Activated CD4-positive, alpha-beta T cell treated with anti-CD3 and anti-CD28 coated beads, Interleukin-10, Interleukin-2, amounts not matched to agents 100 ng/mL and 50 ng/mL, durations not matched to agents 16 hours and 8 hours (primary cell): ENCODE results near the gene RDH11.
"Not testable (repeated sequence)": the region's sequence is repeated elsewhere in the genome, so short reads cannot be mapped to it uniquely, and the experiment has no call there.

ENCODE experiments used
- DNase-seq: peaks from one replicate; pipeline ENCODE4 v3.0.0-alpha.2; 2020

RDH11 gene, protein sequence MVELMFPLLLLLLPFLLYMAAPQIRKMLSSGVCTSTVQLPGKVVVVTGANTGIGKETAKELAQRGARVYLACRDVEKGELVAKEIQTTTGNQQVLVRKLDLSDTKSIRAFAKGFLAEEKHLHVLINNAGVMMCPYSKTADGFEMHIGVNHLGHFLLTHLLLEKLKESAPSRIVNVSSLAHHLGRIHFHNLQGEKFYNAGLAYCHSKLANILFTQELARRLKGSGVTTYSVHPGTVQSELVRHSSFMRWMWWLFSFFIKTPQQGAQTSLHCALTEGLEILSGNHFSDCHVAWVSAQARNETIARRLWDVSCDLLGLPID

DNA sequence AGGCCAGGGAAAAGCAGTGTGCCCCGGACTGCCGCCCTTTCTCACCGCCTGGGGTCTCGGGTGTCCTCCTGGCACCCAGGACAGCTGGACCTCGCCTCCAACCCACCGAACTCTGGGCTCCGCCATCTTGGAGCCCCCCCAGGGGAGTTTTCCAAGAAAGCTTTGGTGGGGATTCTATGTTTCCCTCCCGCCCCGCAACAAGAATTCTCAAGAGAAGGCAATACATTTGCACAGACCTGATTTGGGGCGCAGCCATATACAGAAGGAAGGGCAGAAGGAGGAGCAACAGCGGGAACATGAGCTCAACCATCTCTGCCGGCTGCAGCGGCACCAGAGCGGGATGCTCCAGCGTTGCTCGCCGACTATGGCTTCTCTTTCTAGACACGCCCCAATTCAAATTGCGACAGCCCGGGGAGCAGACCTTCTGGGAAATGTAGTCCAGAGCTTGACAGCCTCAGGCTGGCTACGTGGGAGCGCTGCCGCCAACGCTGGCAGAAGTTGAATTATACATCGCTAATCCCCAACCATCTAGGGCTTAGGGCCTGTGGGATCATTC is at the start of gene RDH11:
RDH11 (minus strand) TSS at position 371 of the 556 bp plus-strand sequence; CDS start at position 310, 61 bp downstream.
- peak; percentile 94 for DNase-seq

DNA sequence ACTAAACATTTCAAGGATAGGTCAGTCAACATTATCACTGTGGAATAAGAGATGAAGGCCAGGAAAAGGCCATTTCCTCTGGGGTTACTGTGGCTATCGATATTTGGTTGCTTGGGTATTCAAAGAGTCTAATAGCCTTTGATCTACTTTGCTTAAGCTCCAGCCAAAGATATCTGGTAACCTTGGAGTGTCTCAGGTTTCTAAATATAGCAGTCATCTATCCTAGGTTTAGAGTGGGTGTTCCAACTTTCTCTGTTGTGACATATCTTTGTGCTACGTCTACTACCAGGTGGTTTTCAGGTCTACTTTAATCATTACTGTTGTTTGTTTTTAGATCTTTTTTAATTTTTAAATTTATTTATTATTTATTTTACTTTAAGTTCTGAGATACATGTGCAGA is 48.5 kb upstream of the RDH11 start:
- DNase-seq: no peak

DNA sequence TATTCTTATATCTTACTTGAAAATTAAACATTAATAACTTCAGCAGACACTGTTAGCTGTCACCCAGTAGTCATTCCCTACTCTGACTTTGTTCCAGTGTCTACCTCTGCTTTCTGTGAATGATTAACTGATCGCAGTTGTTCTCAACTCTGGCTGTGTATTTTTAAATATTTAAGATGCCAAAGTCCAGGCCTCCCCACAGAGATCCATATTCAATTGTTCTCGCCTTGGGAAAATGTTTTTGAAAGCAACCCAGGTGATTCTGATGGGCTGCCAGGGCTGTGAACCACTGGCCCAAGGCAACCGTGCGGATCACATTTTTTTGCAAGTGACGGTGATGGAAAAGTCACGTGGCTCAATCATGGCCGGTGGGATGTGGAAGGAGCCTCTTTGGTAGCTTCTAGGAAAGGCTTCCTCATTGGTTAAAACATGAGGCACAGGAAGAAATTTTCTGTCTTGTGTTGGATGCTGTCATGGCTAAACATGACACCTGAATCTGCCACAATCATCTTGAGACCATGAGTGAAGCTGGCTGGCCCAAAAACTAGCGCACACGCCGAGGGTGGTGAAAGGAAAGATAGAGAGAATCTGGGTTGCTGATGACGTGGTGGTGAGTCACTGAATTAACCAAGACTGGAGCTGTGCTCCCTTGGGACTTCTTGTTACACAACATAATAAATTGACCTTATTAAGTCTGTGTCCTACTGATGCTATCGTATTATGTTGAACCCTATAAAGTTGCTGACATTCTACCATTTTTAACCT is 43.4 kb upstream of the RDH11 start:
- no peak for DNase-seq

DNA sequence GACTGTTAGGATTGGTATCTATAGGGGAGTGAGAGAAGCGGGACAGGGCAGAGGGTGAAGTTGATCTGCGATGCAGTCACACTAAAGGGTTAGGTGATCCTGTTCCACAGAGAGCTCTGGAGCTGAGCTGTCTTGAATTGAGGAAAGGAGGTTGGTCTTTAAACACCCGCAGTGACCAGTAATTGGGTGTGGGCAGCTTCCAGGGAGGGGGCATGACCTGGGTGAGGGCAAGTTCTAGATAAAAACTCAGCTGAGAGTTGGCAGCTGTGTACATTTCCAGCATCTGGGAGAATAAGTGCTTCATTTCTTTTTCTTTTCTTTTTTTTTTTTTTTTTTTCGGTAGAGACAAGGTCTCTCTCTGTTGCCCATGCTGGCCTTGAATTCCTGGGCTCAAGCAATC is 41.2 kb upstream of the RDH11 start:
- no peak for DNase-seq

DNA sequence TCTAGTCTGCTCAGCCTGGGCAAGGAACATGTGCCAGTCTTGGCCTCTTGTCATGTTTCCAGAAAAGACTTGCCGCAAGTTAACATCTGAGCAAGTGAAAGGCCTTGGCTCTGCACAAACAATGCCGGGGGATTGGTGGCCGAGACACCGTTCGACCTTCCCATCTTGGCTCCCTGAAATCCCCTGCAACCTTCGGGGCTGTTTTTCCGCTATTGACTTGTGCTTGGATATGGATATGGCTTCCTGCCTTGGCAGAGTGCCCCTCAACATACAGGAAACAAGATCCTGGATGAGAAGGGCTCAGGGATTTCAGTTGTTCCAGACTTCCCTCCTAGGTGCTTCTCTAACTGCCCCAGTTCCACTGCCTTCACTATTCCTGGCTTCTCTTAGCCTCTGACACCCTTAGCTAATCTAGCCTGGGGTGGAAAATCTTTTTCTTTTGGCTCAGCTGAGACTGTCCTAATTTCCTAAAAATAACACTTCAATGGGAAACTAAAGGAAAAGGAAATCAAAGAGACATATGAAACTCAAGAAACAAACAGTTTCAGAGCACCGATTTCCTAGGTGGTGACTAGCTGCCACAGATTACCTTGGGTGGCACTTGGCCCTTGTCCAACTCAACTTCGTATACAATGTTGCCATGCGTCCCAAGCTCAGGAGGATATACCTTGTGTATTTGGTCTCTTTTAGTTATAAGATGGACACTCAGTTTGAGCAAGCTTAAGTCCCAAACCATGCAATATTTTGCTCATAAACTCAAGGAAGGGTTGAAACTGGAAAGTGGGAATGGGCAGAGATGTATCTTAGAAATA is 40.0 kb upstream of the RDH11 start:
- no peak for DNase-seq

DNA sequence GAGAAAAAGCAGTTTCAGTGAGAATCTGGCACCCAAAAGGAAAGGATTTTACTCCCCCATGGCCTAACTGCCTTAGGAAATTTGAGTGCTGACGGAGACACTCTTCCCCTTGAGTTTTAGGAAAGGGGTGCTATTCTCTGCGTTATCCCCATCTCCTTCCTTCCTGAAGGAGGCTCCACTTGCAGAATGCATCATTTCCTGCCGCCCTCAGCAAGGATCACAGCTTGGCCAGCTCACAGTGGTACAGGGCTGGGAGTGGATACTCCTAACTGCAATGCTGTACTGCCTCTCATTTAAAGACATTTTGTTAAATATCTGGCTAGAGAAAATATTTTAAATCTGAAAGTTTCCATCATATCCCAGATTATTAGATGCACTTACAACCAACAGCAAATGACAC is 39.1 kb upstream of the RDH11 start:
- no peak for DNase-seq

DNA sequence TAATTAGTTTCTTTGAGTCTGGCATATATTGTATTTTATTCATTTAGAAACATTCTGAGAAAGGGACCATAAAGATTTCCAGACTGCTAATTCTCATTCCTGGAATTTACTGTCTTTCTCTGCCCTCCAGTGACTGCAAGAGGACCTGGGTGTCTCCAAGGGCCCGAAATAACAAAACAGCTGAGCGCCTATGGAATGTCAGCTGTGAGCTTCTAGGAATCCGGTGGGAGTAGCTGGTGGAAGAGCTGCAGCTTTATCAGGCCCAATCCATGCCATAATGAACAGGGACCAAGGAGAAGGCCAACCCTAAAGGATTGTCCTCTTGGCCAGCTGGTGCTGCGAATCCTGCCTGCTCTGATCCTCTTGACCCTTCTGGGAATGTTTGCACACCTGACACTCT is 38.1 kb upstream of the RDH11 start:
- DNase-seq: no peak

DNA sequence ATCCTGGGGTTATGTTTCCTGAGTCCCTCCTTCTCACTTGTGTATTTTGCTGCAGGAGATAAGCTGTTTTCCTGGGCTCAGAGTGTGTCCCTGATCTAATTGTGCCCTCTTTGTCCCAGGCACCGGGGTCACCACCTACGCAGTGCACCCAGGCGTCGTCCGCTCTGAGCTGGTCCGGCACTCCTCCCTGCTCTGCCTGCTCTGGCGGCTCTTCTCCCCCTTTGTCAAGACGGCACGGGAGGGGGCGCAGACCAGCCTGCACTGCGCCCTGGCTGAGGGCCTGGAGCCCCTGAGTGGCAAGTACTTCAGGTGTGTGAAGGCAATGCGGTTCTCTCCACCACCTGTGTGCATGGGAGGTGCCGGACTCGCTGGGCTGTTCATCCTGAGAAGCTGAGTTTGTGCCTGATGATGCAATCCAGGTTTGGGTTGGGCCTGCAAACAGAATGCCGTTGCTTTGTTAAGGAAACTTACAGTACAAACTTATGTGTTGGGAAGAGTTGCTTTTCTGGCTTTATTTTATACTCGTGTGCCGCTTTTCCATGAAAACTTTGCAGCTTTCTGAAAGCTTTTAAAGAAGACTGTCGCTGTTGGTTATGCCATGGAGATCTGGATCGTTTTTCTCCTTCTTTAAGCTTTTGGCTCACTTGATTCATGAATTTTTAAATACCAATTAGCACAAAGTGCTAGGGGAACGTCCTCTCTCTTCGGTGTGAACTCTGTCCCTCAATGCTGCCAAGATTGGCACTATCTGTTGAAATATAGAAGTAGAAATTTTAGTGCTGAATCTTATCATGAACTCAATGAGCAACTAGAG is 33.7 kb upstream of the RDH11 start:
- no peak for DNase-seq

DNA sequence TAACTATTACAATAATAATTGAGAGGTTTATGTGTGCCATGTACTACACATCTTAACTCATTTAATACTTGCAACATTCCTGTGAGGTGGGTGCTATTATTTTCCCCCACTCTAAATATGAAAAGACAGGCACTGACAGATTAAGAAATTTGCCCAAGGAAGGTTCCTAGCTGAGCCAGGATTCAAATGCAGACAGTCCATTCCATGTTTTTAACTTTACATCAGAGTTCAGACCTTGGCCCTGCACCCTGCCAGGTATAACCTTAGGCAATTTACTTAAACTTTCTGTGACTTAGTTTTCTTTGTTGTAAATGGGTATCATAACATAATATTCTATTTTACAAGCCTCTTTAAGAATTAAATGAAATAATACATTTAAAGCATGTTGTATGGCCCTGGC is 32.7 kb upstream of the RDH11 start:
- DNase-seq: no peak

DNA sequence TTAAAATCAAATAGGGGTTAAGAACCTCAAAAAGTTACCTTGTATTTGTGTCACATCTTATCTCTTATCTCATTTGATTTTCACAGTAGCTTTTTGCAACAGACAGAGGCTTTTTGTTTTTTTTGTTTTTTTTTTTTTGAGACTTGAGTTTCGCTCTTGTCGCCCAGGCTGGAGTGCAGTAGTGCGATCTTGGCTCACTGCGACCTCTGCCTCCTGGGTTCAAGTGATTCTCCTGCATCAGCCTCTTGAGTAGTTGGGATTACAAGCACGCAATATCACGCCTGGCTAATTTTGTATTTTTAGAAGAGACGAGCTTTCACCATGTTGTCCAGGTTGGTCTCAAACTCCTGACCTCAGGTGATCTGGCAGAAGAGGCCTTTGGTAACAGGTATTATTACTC is 31.8 kb upstream of the RDH11 start:
- no peak for DNase-seq

DNA sequence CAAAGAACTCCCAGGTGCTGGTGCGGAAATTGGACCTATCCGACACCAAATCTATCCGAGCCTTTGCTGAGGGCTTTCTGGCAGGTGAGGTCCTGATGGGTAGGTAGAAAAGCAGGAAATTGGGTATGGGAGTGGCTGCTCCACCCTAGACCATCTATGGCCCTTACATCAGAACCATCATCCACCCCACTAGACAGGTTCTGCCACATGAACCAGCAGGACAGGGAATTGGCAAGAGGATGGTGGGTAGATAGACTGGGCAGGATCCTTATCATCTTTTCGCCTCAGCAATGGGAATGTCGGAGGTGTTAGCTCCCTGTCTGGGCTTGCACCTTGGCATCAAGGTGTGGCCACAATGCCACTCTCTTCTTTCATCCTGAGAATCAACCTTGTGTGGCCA is 29.6 kb upstream of the RDH11 start:
- no peak for DNase-seq

DNA sequence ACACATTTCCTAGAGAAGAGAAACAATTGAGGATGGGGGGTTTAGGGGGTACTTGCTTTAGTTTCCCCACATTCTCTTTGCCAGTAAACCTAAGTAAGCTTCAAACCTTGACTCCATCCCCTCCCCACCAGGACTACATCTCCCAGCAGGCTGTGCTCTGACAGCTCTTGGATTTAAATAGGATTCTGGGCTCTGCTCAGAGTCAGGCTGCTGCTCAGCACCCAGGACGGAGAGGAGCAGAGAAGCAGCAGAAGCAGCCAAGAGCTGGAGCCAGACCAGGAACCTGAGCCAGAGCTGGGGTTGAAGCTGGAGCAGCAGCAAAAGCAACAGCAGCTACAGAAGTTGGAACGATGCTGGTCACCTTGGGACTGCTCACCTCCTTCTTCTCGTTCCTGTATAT is 26.7 kb upstream of the RDH11 start:
- no peak for DNase-seq

DNA sequence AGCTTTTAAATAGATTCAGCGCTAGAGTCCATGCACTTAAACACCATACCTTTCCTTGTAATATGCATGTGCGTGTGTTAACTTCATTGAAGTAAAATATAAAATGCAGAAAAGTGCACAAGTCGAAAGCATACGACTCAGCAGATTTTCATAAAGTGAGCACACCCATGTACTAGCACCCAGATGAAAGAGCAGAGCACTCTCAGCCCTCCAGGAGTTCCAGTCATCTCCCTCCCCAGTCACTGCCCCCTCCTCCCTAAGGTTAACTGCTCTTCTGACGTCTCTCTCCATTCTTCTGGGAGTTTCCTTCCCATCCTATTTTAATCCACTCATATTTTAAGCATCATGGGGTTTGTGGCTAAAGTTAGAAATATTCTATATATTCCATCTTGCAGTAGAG is 26.3 kb upstream of the RDH11 start:
- DNase-seq: no peak

DNA sequence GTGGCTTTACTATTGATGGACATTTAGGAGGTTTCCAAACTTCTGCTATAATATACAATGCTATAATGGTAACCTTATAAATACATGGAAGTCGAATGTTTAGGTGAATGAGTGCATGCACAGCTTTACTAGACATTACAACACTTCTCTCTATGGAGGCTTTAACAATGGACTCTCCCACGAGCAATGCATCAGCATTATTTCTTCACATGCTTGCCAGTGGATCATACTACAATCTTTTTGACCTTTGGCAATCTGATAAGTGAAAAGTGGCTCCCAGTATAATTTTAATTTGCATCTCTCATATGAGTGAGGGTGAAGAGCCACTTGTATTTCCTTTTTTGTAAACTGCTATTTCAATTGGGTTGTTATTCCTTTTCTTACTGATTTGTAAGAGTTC is 24.3 kb upstream of the RDH11 start:
- DNase-seq: no peak

DNA sequence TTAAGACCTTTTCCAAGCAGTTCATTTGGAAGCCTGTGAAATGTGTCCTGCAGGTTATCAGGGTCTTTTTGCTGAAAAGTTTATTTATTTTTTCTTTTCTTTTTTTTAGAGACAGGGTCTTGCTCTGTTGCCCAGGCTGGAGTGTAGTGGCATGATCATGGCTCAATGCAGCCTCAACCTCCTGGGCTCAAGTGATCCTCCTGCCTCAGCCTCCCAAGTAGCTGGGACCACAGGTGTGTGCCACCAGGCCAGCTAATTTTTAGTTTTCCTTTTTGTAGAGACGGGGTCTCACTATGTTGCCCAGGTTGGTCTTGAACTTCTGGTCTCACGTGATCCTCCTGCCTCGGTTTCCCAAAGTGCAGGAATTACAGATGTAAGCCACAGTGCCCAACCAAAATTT is 23.8 kb upstream of the RDH11 start:
- not testable (repeated sequence) for DNase-seq

DNA sequence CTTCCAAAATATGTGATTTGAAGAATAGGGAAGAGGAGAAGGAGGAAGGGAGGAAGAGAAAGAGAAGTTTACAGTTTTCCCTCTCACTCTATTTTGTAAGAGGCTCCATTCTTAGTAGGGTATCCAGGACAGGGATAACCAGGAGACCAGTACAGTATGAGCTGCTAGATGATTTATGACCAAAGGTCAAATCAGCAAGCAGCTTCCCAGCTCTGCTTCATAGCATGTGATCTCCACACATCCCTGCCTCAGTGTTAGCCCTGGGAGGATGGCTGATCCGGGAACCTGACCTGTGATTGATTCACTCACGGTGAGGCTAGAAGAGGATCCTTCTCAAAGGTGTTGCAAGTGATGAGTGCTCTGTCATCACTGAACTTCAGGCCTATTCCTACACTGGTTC is 22.7 kb upstream of the RDH11 start:
- DNase-seq: no peak

DNA sequence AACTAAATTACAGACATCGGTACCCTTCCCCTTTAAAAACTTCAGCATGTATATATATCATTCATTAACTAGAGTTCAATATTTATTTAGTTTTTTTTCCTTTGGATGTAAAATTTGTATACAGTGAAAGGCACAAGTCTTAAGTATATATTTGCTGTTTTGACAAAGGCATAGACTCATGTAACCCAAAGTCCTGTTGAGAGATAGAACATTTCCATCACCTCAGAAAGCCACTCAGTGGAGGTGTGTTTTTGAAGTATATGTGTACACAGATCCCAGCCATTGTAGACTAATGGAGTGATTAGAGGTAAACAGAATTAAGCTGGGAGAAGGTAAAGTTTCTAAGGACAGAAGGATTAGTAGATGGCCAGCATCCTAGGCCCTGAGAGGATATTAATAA is 21.5 kb upstream of the RDH11 start:
- DNase-seq: no peak

DNA sequence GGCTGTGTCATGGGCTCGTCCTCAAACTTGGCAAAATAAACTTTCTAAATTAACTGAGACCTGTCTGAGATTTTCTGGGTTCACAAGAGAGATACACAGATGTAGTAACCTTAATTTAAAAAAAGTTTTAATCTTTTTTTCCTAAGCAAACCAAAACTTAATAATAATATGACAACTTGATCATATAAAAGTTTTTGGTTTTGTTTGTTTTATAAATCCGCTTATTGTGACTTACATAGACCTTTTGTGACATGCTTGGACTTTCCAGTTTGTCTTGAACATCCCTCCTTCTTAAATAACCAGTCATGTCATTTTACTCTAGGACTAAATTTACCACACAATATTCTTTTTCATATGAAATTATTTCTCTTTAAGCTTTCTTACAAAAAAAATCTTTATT is 14.6 kb upstream of the RDH11 start:
- no peak for DNase-seq

DNA sequence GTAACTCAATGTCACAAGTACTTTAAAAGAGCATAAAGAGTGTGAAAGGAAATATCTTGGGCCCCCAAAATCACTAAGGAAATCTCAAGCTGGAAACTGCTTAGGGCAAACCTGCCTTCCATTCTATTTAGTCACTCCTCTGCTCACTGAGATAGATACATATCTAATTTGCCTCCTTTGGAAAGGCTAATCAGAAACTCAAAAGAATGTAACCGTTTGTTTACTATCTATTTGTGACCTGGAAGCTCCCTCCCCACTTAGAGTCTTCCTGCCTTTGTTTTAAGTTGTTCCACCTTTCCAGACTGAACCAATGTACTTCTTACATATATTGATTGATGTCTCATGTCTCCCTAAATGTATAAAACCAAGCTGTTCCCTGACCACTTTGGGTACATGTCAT is 14.2 kb upstream of the RDH11 start:
- not testable (repeated sequence) for DNase-seq

DNA sequence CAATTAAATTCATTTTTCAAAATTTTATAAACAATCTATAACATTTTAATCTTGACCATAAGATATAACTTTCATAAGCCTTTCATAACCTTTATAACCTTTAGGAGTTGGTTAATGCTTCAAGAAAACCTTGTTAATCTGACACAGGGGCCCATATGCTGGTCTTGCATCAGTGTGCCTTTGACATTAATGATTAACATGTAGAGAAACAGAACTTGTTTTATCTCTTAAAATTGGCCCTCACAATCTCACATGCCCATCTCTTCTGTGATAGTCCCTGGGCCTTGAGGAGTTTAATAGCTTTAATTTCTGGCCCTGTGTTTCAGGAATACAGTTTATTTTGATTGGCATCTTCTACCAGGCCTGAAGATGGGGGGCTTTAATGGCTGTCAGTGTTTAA is 13.8 kb upstream of the RDH11 start:
- DNase-seq: not testable (repeated sequence)

DNA sequence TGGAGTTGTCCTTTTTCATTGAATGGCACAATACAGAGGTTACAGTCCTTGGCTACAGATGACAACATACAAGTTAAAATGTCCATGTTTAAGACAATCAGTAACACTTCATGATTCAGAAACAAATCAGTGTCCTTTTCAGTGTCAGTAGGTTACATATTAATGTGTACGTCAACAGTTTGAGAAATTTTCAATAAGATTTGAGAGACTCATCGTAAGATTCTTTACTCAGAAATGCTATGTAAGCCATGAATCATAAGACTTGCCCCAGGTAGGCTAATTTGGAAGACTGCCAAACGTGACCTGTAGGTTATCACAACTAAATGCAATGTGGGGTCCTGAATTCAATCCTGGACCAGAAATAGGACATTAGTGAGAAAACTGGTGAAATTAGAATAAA is 9.6 kb upstream of the RDH11 start:
- no peak for DNase-seq

DNA sequence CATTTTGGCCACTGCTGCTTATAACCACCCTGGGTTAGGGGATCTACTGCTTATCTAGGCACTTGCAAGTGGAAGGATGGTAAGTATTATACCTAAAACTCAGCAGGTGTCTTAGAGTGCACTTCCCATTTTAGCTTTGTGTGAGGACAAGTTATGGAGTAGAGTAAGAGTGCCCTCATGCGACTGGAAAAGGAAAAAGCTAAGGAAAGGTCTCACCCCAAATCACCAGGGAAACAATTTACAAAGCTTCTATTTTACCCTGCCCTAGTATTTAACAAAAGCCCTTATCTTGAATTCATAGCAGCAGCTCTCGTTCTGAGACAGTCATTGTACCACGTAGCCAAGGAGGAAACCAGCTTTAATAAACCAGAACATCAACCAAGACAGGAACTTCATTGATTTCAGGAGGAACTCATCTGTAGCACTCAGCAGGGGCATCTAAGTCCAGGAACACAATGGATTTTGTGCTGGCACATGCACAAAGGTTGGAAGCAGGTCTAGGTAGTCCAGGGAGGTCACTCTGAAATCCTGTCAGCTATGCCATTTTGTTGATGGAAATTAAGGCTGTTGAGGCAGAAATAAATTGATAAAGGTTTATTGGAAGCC is 9.0 kb upstream of the RDH11 start:
- peak; percentile 61 for DNase-seq
